Stimulated activated CD4-positive, alpha-beta T cell treated with anti-CD3 and anti-CD28 coated beads, Interleukin-1b, Interleukin-23, amount 100 ng/mL, for 1 hour (primary cell): ENCODE results near the gene FBXO48.

Experiments used
- DNase-seq, 2 donors: peaks; one replicate each; pipeline ENCODE4 v3.0.0-alpha.2; 2020; ENCODE audit warnings: low read depth in 2 of 2

Gene FBXO48

GRCh38 chr2:68414452-68414851 lies 52.6 kb downstream of the FBXO48 start:
- DNase-seq, result no peak

- DNase-seq, result no peak
These were observed 53.6 kb downstream of the FBXO48 start for GRCh38 chr2:68413466-68413865.

- DNase-seq, result no peak
These were observed 54.8 kb downstream of the FBXO48 start for GRCh38 chr2:68412127-68412819.

DNA sequence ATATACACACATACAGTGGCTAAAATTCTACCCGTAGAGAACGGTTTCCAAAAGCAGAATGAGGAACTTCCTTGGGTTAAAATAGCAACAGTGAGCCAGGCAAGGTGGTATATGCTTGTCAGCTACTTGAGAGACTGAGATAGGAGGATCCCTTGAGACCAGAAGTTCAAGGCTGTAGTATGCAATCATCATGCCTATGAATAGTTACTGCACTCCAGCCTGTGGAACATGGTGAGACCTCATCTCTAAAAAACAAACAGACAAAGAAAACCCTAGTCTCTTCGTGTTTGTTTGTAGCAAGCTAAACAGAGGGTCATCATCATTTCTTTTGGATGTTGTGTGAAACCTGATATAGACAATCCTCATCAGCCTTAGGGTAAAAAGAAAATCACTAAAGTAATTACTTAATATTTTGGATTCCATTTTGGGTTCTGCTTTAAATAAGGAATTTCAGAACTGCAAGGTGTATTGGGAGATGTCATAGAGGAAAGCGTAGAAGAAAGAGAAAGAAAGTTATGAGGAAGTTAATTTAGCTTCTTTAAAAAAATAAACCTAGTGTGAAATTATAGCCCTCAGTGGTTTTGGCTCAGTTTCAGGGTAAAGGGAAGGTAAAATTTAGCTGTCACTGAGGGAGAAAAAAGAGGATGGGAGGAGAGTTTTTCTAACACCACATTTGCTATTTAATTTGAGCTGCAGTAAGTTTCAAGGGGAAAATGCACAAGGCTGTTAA lies 55.5 kb downstream of the FBXO48 start:
- DNase-seq, result no peak
